Keratinocyte (primary cell): ENCODE results near the gene HIKESHI. TPM values are rescaled to one million over a fixed set of nuclear protein-coding genes. Genes with fewer than 3 reads are reported as not detected.

Source experiments
- DNase-seq: peaks from one replicate; pipeline ENCODE4 v3.0.0-alpha.2; 2011; ENCODE audit warnings: low read depth, missing footprints, low spot score
- FAIRE-seq: peaks from 2 replicates; lab custom pipeline; 2011; peaks lifted over from hg19 to GRCh38; lab: Jason Lieb, UNC
- H2AFZ ChIP-seq: 2 replicates; pipeline ENCODE4 v1.6.0; 2012; ENCODE audit warnings: low read length, control low read depth, inconsistent platforms; ENCODE audit not compliant: control insufficient read depth
- H3K27ac ChIP-seq: 2 replicates; pipeline ENCODE4 v1.5.1; 2011; ENCODE audit warnings: low read length; ENCODE audit not compliant: control insufficient read depth, insufficient read depth
- H3K27me3 ChIP-seq: 3 replicates; pipeline ENCODE4 v1.6.0; 2011; ENCODE audit warnings: low read length; ENCODE audit not compliant: control insufficient read depth, insufficient read depth; ENCODE audit errors: extremely low read depth
- H3K36me3 ChIP-seq, 2 experiments: 2 replicates in 1 of 2; 3 replicates in 1 of 2; pipeline ENCODE4 v1.5.1; 2011; ENCODE audit warnings: low read length in 2 of 2, mild to moderate bottlenecking in 1 of 2; ENCODE audit not compliant: control insufficient read depth in 2 of 2, insufficient read depth in 2 of 2; ENCODE audit errors: extremely low read depth in 1 of 2
- H3K4me1 ChIP-seq: 3 replicates; pipeline ENCODE4 v1.5.1; 2011; ENCODE audit warnings: low read length; ENCODE audit not compliant: control insufficient read depth, insufficient read depth; ENCODE audit errors: extremely low read depth
- H3K4me2 ChIP-seq: 3 replicates; pipeline ENCODE4 v1.6.0; 2011; ENCODE audit warnings: low read depth, low read length; ENCODE audit not compliant: control insufficient read depth, insufficient read depth; ENCODE audit errors: extremely low read depth
- H3K4me3 ChIP-seq, 3 experiments: fragments of 200-600 bp in 1 of 3; sonication (generic) in 1 of 3; 2 replicates in 2 of 3; 3 replicates in 1 of 3; pipeline ENCODE4 v1.5.1; 2011 to 2016; ENCODE audit warnings: low read length in 3 of 3, mild to moderate bottlenecking in 3 of 3, control low read depth in 2 of 3, inconsistent platforms in 1 of 3, low read depth in 1 of 3, mixed read lengths in 1 of 3, mixed run types in 1 of 3, moderate library complexity in 1 of 3; ENCODE audit not compliant: control insufficient read depth in 2 of 3, insufficient read depth in 2 of 3; ENCODE audit errors: extremely low read depth in 1 of 3
- H3K79me2 ChIP-seq: 2 replicates; pipeline ENCODE4 v1.6.0; 2012; ENCODE audit warnings: low read length; ENCODE audit not compliant: control insufficient read depth, insufficient read depth
- H3K9ac ChIP-seq: 3 replicates; pipeline ENCODE4 v1.6.0; 2011; ENCODE audit warnings: low read length; ENCODE audit not compliant: control insufficient read depth, insufficient read depth; ENCODE audit errors: extremely low read depth
- H3K9me1 ChIP-seq: 3 replicates; pipeline ENCODE4 v1.6.0; 2011; ENCODE audit warnings: low read length; ENCODE audit not compliant: control insufficient read depth, insufficient read depth; ENCODE audit errors: extremely low read depth
- H3K9me3 ChIP-seq: 2 replicates; pipeline ENCODE4 v1.5.1; 2012; ENCODE audit warnings: low read depth, low read length; ENCODE audit not compliant: control insufficient read depth
- H4K20me1 ChIP-seq: 3 replicates; pipeline ENCODE4 v1.6.0; 2011; ENCODE audit warnings: low read length; ENCODE audit not compliant: control insufficient read depth, insufficient read depth; ENCODE audit errors: extremely low read depth
- CTCF ChIP-seq, 3 experiments: IDR thresholded peaks in 1 of 3; conservative IDR thresholded peaks in 1 of 3; optimal IDR thresholded peaks in 1 of 3; 2 replicates in 2 of 3; 3 replicates in 1 of 3; pipeline versions ENCODE3 to v1.5.1; 2011; ENCODE audit warnings: low read length in 3 of 3, mild to moderate bottlenecking in 3 of 3, moderate library complexity in 2 of 3, control low read depth in 1 of 3, inconsistent platforms in 1 of 3; ENCODE audit not compliant: insufficient read depth in 2 of 3; ENCODE audit errors: extremely low read depth in 1 of 3
- EZH2 ChIP-seq: IDR thresholded peaks from one replicate; pipeline ENCODE4 v1.6.1; 2012; ENCODE audit warnings: inconsistent platforms, mild to moderate bottlenecking, low read length, moderate library complexity
- dilution Hi-C: fragments of 300-500 bp; cut with MboI; formaldehyde crosslinking; loops from one replicate; pipeline ENCODE4 v1.7.0; 2020; ENCODE audit warnings: low sequenced_read_pairs; ENCODE audit not compliant: extremely low pct_ligation_motif_present
- polyA plus RNA-seq, 5 experiments: library from polyadenylated mRNA; depleted of rRNA in 3 of 5; stranded (reverse) in 3 of 5; stranded (forward) in 1 of 5; unstranded in 1 of 5; fragments of >200 nt; gene quantifications; 1 replicate in 1 of 5; 2 replicates in 3 of 5; 3 replicates in 1 of 5; pipeline versions ENCODE4 v1.2.1 to v1.2.3, GENCODE V29; 2011 to 2012; ENCODE audit warnings: missing spikeins in 2 of 5, low read depth in 1 of 5, low replicate concordance in 1 of 5

The HIKESHI gene
- polyA plus RNA-seq, 1 donor (not counting 4 experiments of a cell fraction or from before 2014, with no cell fraction given), result 89.4 TPM

DNA sequence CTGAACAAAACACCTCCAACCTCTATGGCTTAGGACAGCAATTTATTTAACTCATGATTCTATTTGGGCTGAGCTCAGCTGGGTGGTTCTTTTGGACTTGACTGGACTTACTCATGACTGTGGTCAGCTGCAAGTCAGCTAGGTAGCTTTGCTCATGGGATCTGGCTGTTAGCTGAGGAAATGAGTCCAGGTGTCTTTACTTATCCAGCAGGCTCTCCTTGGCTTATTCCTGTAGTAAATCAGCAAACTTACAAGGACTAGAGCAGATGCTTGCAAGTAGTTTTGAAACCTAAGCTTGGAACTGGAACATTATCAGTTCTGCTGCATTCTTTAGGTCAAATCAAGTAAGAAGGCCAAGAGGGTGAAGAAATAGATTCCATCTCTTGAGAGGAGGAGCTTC is 8.0 kb upstream of the HIKESHI start:
- Histone ChIP-seq H3K36me3 (no peaks in the 10 kb centered on the region), H3K27me3 (no peaks in the 10 kb centered on the region), H3K4me2 (no peak overlapping the region), H3K27ac (no peak overlapping the region), H4K20me1 (no peaks in the 10 kb centered on the region), H3K4me1 (no peaks in the 10 kb centered on the region), H3K79me2 (no peaks in the 10 kb centered on the region), H3K9ac (no peak overlapping the region), H3K9me1 (no peaks in the 10 kb centered on the region), H3K9me3 (no peaks in the 10 kb centered on the region), H2AFZ (no peak overlapping the region), H3K4me3 (no peak overlapping the region)
- FAIRE-seq, result no peak
- DNase-seq, result no peak
- TF ChIP-seq CTCF (optimal IDR thresholded peaks at IDR 0.05 in 1 of 3, IDR thresholded peaks at IDR 0.05 in 1 of 3, conservative IDR thresholded peaks at IDR 0.05 in 1 of 3; ENCODE audit: extremely low read depth in 1 of 3, insufficient read depth in 2 of 3, low read length in 3 of 3) (no peak), EZH2 (no peak)
- dilution Hi-C loops, result no loop called here

DNA sequence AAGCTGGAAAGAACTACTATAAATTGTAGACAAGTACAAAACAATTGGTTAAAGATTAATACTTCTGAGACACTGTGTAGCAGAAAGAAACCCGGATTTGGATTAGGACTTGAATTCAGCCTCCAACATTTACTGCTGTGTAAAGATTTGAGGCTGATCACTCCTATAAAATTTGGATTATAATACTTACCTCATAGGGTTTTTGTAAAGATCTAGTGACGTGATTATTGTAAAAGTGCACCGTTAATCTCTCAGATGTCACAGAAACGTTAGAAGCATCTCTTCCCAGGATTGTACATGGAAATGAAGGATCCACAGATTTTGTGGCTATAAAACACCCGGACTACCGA is 323 bp upstream of the HIKESHI start:
- H2AFZ ChIP-seq, result peak overlapping the region; percentile 98
- H3K4me3 ChIP-seq, result peak overlapping the region; percentile 76 to 98 (median 97)
- peaks cover 31% of the 10 kb centered on the region for H3K79me2 ChIP-seq
- no peak for FAIRE-seq
- no peaks in the 10 kb centered on the region for H3K27me3 ChIP-seq
- H3K9me1 ChIP-seq, result no peaks in the 10 kb centered on the region
- peak overlapping the region; percentile 89 for H3K27ac ChIP-seq
- no peaks in the 10 kb centered on the region for H4K20me1 ChIP-seq
- peak overlapping the region; percentile 90 for H3K9ac ChIP-seq
- peak overlapping the region; percentile 95 for H3K4me2 ChIP-seq
- dilution Hi-C loops, result no loop called here
- no peak for DNase-seq
- no peak for TF ChIP-seq CTCF (optimal IDR thresholded peaks at IDR 0.05 in 1 of 3, IDR thresholded peaks at IDR 0.05 in 1 of 3, conservative IDR thresholded peaks at IDR 0.05 in 1 of 3; ENCODE audit: extremely low read depth in 1 of 3, insufficient read depth in 2 of 3, low read length in 3 of 3)
- TF ChIP-seq EZH2, result no peak
- H3K9me3 ChIP-seq, result no peaks in the 10 kb centered on the region
- H3K36me3 ChIP-seq, result no peaks in the 10 kb centered on the region
- H3K4me1 ChIP-seq, result peaks cover 13% of the 10 kb centered on the region
